ENCODE results near the gene DNAH10.

The DNAH10 gene

DNA sequence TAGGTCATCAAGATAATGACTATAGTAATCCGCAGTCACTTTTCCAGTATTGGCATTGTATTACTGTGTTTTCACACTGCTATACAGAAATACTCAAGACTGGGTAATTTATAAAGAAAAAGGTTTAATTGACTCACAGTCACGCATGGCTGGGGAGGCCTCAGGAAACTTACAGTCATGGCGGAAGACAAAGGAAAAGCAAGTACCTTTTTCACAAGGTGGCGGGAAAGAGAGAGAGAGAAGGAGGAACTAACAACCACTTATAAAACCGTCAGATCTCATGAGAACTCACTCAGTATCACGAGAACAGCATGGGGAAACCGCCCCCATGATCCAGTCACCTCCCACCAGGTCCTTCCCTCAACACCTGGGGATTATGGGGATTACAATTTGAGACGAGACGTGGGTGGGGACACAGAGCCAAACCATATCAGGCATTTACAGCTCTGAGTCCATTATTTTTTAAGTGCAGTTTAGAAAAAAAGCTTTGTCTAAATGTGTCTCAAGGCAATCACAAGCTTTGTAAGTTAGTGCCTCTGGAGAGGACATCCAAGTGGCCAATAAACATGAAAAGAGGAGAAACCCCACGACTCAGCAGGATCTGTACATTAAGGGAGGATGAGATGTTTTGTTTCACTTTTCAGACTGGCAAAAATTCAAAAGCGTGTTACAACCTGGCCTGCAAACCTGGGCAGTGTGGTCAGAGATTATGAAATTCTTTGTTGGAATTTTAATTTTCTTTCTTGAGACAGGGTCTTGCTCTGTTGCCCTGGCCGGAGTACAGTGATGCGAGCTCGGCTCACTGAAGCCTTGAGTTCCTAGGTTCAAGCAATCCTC, 82.0 kb downstream of the DNAH10 start:
- TF ChIP-seq, protein P1, sequence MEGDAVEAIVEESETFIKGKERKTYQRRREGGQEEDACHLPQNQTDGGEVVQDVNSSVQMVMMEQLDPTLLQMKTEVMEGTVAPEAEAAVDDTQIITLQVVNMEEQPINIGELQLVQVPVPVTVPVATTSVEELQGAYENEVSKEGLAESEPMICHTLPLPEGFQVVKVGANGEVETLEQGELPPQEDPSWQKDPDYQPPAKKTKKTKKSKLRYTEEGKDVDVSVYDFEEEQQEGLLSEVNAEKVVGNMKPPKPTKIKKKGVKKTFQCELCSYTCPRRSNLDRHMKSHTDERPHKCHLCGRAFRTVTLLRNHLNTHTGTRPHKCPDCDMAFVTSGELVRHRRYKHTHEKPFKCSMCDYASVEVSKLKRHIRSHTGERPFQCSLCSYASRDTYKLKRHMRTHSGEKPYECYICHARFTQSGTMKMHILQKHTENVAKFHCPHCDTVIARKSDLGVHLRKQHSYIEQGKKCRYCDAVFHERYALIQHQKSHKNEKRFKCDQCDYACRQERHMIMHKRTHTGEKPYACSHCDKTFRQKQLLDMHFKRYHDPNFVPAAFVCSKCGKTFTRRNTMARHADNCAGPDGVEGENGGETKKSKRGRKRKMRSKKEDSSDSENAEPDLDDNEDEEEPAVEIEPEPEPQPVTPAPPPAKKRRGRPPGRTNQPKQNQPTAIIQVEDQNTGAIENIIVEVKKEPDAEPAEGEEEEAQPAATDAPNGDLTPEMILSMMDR (IDR thresholded peaks at IDR 0.05; ENCODE audit: insufficient read depth, low read depth, low read length, missing control alignments), result no peak
- H3K4me3 ChIP-seq (ENCODE audit: low read length), result no peak overlapping the region
- peak; percentile 71 for DNase-seq (ENCODE audit: low read depth)

DNA sequence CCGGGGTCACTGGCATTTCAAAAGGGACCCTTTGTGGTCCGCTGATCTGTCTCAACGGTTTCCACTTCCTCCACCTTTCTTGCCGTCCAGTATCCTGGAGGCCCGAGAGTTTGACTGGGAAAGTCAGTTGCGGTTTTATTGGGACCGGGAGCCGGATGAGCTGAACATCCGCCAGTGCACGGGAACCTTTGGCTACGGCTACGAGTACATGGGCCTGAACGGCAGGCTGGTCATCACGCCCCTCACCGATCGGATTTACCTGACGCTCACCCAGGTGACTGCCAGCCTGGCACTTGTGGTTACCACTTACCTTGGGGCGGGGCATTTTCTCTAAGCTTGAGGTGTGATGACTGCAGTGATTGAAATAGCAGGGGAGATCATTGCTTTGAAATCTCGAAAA, 83.8 kb downstream of the DNAH10 start:
- TF ChIP-seq, protein P1 (IDR thresholded peaks at IDR 0.05; ENCODE audit: insufficient read depth, low read depth, low read length, missing control alignments), result no peak
- no peak for DNase-seq (ENCODE audit: low read depth)
- H3K4me3 ChIP-seq (ENCODE audit: low read length), result no peak overlapping the region

DNA sequence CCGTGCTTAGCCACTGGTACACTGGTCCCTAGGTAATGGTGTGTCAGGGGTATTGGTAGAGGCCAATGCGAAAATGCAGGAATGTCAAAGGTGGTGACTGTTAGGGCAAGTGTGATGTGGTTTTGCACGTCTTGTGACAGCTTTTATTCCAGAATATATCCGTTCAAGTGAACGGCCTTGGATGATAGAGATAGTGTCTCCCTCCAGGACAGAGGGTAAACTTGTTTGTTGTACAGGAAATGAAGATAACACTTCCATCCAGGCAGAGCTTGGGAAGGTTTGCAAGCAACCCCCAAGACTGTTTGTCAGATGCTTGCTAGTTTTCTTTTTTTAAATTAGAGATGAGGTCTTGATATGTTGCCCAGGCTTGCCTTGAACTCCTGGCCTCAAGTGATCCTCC, 84.2 kb downstream of the DNAH10 start:
- H3K4me3 ChIP-seq (ENCODE audit: low read length), result no peak overlapping the region
- TF ChIP-seq, protein P1 (IDR thresholded peaks at IDR 0.05; ENCODE audit: insufficient read depth, low read depth, low read length, missing control alignments), result no peak
- DNase-seq (ENCODE audit: low read depth), result no peak

DNA sequence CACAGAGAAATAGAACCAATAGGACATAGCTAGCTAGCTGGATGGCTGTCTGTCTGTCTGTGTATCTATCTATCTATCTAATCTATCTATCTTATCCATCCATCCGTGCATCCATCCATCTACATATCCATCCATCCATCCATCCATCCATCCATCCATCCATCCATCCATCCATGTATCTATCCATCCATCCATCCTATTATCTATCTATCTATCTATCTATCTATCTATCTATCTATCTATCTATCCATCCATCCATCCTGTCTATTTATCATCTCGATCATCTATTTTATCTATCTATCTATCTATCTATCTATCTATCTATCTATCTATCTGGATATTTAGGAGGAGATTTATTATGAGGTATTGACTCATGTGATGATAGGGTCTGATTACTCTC, 84.9 kb downstream of the DNAH10 start:
- no peak overlapping the region for H3K4me3 ChIP-seq (ENCODE audit: low read length)
- TF ChIP-seq, protein P1 (IDR thresholded peaks at IDR 0.05; ENCODE audit: insufficient read depth, low read depth, low read length, missing control alignments), result no peak
- no peak for DNase-seq (ENCODE audit: low read depth)

DNA sequence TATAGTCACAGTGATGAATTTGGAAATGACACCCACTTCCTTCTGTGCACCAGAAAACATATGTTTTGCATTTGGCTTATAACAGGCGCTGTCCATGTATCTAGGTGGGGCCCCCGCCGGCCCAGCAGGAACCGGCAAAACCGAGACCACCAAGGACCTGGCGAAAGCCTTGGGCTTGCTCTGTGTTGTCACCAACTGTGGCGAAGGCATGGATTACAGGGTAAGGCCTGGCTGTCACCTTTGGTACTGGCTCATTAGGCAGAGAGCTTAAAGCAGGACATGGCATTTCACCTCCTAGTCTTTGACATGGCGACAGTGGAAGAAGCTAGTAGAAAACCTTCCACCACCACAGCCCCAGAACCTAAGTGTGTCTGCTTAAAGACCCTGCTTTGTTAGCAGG, 85.8 kb downstream of the DNAH10 start:
- no peak for DNase-seq (ENCODE audit: low read depth)
- no peak overlapping the region for H3K4me3 ChIP-seq (ENCODE audit: low read length)
- TF ChIP-seq, protein P1 (IDR thresholded peaks at IDR 0.05; ENCODE audit: insufficient read depth, low read depth, low read length, missing control alignments), result no peak

DNA sequence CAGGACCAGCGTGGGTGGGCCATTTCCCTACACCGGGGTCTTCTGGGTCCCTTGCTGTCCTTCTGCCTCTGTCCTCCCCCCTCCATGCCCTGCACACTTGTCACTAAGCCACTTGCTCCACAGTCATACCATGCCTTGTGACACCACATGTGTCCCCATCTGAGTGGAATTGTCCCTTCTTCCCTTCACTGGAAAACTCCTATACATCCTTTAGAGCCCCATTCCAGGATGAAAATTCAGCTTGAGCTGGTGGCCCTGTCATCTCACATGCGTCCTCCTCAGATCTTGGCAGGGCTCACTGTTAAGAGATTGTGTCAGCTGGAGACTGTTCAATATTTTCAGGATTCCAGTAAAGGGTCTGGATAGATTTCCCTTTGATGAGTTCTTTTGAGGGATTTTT, 87.4 kb downstream of the DNAH10 start:
- TF ChIP-seq, protein P1 (IDR thresholded peaks at IDR 0.05; ENCODE audit: insufficient read depth, low read depth, low read length, missing control alignments), result no peak
- no peak for DNase-seq (ENCODE audit: low read depth)
- H3K4me3 ChIP-seq (ENCODE audit: low read length), result no peak overlapping the region
